Hepatocyte (in vitro differentiated cells): ENCODE data around the gene FNDC11. TPM values are rescaled to one million over a fixed set of nuclear protein-coding genes. Genes with fewer than 3 reads are reported as not detected.

ENCODE experiments used
- DNase-seq: peaks from one replicate; pipeline ENCODE4 v3.0.0-alpha.2; 2016; ENCODE audit warnings: low spot score
- H2AFZ ChIP-seq: fragments of 200-600 bp; sonication (generic); 2 replicates; pipeline ENCODE4 v1.6.0; 2016; ENCODE audit warnings: antibody characterized with exemption, mild to moderate bottlenecking
- H3K27ac ChIP-seq: fragments of 200-600 bp; sonication (generic); 2 replicates; pipeline ENCODE4 v1.5.1; 2016; ENCODE audit warnings: mild to moderate bottlenecking
- H3K27me3 ChIP-seq: fragments of 200-600 bp; sonication (generic); 2 replicates; pipeline ENCODE4 v1.6.1; 2016
- H3K36me3 ChIP-seq: fragments of 200-600 bp; sonication (generic); replicated peaks from 2 replicates; pipeline ENCODE4 v1.5.1; 2016; ENCODE audit warnings: low read depth; ENCODE audit not compliant: insufficient read depth
- H3K4me1 ChIP-seq: fragments of 200-600 bp; sonication (generic); 2 replicates; pipeline ENCODE4 v1.5.1; 2016; ENCODE audit warnings: mild to moderate bottlenecking, moderate library complexity; ENCODE audit not compliant: insufficient read depth
- H3K4me2 ChIP-seq: fragments of 200-600 bp; sonication (generic); 2 replicates; pipeline ENCODE4 v1.6.0; 2016
- H3K4me3 ChIP-seq: fragments of 200-600 bp; sonication (generic); 2 replicates; pipeline ENCODE4 v1.5.1; 2016; ENCODE audit warnings: mild to moderate bottlenecking
- H3K79me2 ChIP-seq: fragments of 200-600 bp; sonication (generic); 2 replicates; pipeline ENCODE4 v1.6.0; 2017; ENCODE audit warnings: mild to moderate bottlenecking
- H3K9me2 ChIP-seq: fragments of 200-600 bp; sonication (generic); replicated peaks from 2 replicates; pipeline ENCODE4 v1.6.0; 2017; ENCODE audit warnings: mild to moderate bottlenecking; ENCODE audit not compliant: insufficient read depth
- H3K9me3 ChIP-seq: fragments of 200-600 bp; sonication (generic); 2 replicates; pipeline ENCODE4 v1.5.1; 2016; ENCODE audit warnings: low read depth, mild to moderate bottlenecking
- H4K20me1 ChIP-seq: fragments of 200-600 bp; sonication (generic); 2 replicates; pipeline ENCODE4 v1.6.0; 2016; ENCODE audit warnings: mild to moderate bottlenecking; ENCODE audit not compliant: insufficient read depth, poor library complexity, severe bottlenecking
- CTCF ChIP-seq: fragments of 200-600 bp; sonication (generic); IDR thresholded peaks from 2 replicates; pipeline ENCODE4 v1.5.1; 2016; ENCODE audit warnings: antibody characterized with exemption, mild to moderate bottlenecking; ENCODE audit not compliant: poor library complexity
- EZH2 ChIP-seq: fragments of 200-600 bp; sonication (generic); IDR thresholded peaks from 2 replicates; pipeline ENCODE4 v1.6.1; 2016; ENCODE audit warnings: antibody characterized with exemption, mild to moderate bottlenecking, borderline replicate concordance
- EZH2phosphoT487 ChIP-seq: fragments of 200-600 bp; sonication (generic); IDR thresholded peaks from one replicate; pipeline ENCODE4 v1.6.1; 2018; ENCODE audit warnings: antibody characterized with exemption, mild to moderate bottlenecking, low read depth, moderate library complexity; ENCODE audit not compliant: unreplicated experiment, severe bottlenecking
- WGBS: methylation state at CpG from one replicate; pipeline ENCODE4 v1.1.6; 2016; ENCODE audit warnings: low lambda C conversion rate; ENCODE audit errors: missing lambda C conversion rate; 5-methylcytosine and 5-hydroxymethylcytosine counted together
- polyA plus RNA-seq: library from polyadenylated mRNA; unstranded; fragments of >200 nt; fragmentation: Nextera tagmentation; extraction: Ambion mirVana; gene quantifications from 2 replicates; pipeline ENCODE4 v1.2.1, GENCODE V29; 2016
- total RNA-seq: library from RNA; depleted of rRNA; stranded (reverse); fragments of >200 nt; gene quantifications from 2 replicates; pipeline ENCODE4 v1.2.3, GENCODE V29; 2014

Gene FNDC11
- total and polyA plus RNA-seq, 2 experiments from 2014 or later: 0.57 to 0.79 TPM

DNA sequence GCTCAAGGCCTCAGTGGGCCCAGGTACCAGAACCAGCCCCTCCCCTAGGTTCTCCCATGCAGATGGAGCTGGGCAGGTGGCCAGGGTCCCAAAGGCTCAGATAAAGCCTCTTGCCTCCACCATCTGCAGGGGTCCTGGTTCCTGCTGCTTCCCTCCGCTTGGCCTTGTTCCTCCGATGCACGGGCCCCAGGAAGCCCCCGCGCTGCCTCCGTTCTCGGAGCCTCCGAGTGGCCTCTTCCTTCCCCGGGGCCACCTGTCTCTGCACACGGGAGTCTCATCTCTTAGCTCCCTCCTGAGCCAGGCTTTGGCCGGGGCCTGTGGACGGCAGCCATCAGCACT, 14.9 kb upstream of the FNDC11 start:
- WGBS: 94% methylated on average over 12 of the region's 12 CpGs
- peaks cover 3% of the 10 kb centered on the region for H3K4me1 ChIP-seq

DNA sequence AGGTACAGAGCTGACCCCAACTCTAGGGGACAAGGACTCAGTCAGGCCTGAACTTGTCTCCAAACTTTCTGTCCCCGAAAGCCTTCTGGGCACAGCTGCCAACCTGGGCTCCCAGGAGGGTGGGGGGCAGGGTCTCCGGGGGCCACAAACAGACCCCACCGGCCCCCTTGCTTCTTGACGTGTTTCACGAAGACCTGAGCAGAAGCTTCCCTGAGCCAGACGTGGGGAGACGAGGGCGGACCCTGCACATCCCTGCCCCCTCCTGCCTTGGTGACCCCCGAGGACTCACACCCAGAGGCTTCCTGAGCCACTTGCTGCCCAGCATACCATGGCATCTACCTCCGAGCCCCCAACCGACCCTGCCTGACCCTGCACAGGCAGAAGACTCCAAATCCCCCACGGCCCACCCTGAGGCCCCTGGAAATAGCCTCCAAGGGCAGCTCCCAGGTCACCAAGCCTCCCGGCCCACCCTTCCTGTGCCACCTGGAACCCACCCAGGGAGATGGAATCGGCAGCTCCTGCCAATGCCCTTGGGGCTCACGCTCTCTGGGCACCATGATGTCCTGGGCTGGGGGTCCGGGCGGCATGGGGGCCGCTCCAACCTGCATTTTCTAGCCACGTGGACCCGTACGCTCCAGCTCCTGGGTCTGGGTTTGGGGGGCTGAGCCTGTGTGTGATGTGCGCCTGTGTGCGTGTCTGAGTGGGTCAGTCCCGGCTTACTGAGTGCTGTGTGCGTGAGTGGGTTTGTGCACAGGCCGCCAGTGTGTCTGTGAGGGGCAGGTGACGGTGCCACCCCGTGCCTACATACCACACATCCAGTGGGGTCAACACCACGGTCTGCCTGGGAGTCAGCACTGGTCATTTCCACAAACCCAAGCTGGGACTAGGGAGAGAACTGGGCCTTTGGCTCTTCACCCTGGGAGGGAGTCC, 14.3 kb upstream of the FNDC11 start:
- no peak overlapping the region for H3K4me3 ChIP-seq
- no peaks in the 10 kb centered on the region for H3K9me3 ChIP-seq
- TF ChIP-seq CTCF (no peak), EZH2phosphoT487 (no peak), EZH2 (no peak)
- no peaks in the 10 kb centered on the region for H3K79me2 ChIP-seq
- H3K4me1 ChIP-seq: peaks cover 3% of the 10 kb centered on the region
- no peaks in the 10 kb centered on the region for H4K20me1 ChIP-seq
- H3K27ac ChIP-seq: no peak overlapping the region
- H3K9me2 ChIP-seq: no peaks in the 10 kb centered on the region
- no peaks in the 10 kb centered on the region for H3K36me3 ChIP-seq
- no peak overlapping the region for H2AFZ ChIP-seq
- DNase-seq: no peak
- H3K4me2 ChIP-seq: no peak overlapping the region
- H3K27me3 ChIP-seq: no peaks in the 10 kb centered on the region
- 93% methylated on average over 25 of the region's 29 CpGs for WGBS

More for the DNA sequence above, 14.9 kb upstream of the FNDC11 start:
- no peaks in the 10 kb centered on the region for H3K79me2 ChIP-seq
- no peaks in the 10 kb centered on the region for H3K27me3 ChIP-seq
- H3K4me3 ChIP-seq: no peak overlapping the region
- no peak overlapping the region for H3K4me2 ChIP-seq
- H2AFZ ChIP-seq: no peak overlapping the region
- H4K20me1 ChIP-seq: no peaks in the 10 kb centered on the region
- no peaks in the 10 kb centered on the region for H3K9me3 ChIP-seq
- DNase-seq: no peak
- no peaks in the 10 kb centered on the region for H3K36me3 ChIP-seq
- H3K27ac ChIP-seq: no peak overlapping the region
- TF ChIP-seq CTCF (no peak), EZH2phosphoT487 (no peak), EZH2 (no peak)
- no peaks in the 10 kb centered on the region for H3K9me2 ChIP-seq

- Histone ChIP-seq H3K36me3 (no peaks in the 10 kb centered on the region), H3K79me2 (no peaks in the 10 kb centered on the region), H3K4me2 (no peak overlapping the region), H2AFZ (no peak overlapping the region), H3K27ac (no peak overlapping the region), H3K27me3 (no peaks in the 10 kb centered on the region), H3K9me3 (no peaks in the 10 kb centered on the region), H3K4me3 (no peak overlapping the region), H3K4me1 (peaks cover 3% of the 10 kb centered on the region), H4K20me1 (no peaks in the 10 kb centered on the region), H3K9me2 (no peaks in the 10 kb centered on the region)
- WGBS: 89% methylated on average over 49 of the region's 49 CpGs
- TF ChIP-seq EZH2 (no peak), EZH2phosphoT487 (no peak), CTCF (no peak)
- no peak for DNase-seq
Observed at GRCh38 chr20:63540417-63541186, 13.4 kb upstream of the FNDC11 start.
